ENCODE data around the gene APOL6.

DNA sequence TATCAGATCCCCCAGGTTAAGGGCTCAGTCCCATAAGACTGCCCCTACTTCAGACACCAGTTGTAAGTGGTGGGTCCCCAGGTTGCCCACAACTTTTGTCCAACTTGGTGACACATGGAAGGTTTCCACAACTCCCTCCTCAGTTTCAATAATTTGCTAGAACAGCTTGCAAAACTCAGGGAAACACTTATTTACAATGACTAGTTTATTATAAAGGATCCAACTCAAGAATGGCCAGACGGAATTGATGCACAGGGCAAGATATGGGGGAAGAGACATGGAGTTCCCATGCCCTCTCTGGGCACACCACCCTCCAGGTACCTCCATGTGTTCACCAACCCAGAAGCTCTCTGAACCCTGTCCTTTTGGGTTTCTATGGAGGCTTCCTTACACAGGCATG is 5.6 kb downstream of the APOL6 start:
- TF ChIP-seq POLR2A (IDR thresholded peaks at IDR 0.05; ENCODE audit: low read length) (no peak), GATA1 (IDR thresholded peaks at IDR 0.05; ENCODE audit: low read depth, low read length) (no peak)
